Neutrophil (primary cell): Measurements from ENCODE around the gene APBA2.

ENCODE experiments used
- H3K27ac ChIP-seq: fragments of 200-600 bp; sonication (generic); 2 replicates; pipeline ENCODE4 v1.5.1; 2016; ENCODE audit warnings: mild to moderate bottlenecking, moderate library complexity
- H3K27me3 ChIP-seq: fragments of 200-600 bp; sonication (generic); 2 replicates; pipeline ENCODE4 v1.6.0; 2016; ENCODE audit warnings: mild to moderate bottlenecking
- H3K36me3 ChIP-seq: fragments of 200-600 bp; sonication (generic); 2 replicates; pipeline ENCODE4 v1.5.1; 2017
- H3K4me1 ChIP-seq, 2 experiments: fragments of 200-600 bp in 1 of 2; sonication (generic) in 1 of 2; 1 replicate in 1 of 2; 2 replicates in 1 of 2; pipeline versions ENCODE4 v1.5.1 to v1.6.1; 2013 to 2016; ENCODE audit warnings: low read depth in 1 of 2, low read length in 1 of 2, mild to moderate bottlenecking in 1 of 2, moderate library complexity in 1 of 2; ENCODE audit not compliant: control insufficient read depth in 1 of 2, insufficient read depth in 1 of 2
- H3K4me3 ChIP-seq, 2 experiments: fragments of 200-600 bp in 1 of 2; sonication (generic) in 1 of 2; 1 replicate in 1 of 2; 2 replicates in 1 of 2; pipeline ENCODE4 v1.5.1; 2013 to 2016; ENCODE audit warnings: low read depth in 1 of 2, low read length in 1 of 2, mild to moderate bottlenecking in 1 of 2, moderate library complexity in 1 of 2
- H3K9me3 ChIP-seq: fragments of 200-600 bp; sonication (generic); 2 replicates; pipeline ENCODE4 v1.5.1; 2016
- TF ChIP-seq, protein P1 (sequence below): fragments of 200-600 bp; sonication (generic); IDR thresholded peaks from 2 replicates; pipeline ENCODE4 v1.5.1; 2016; ENCODE audit warnings: antibody characterized with exemption

The APBA2 gene

DNA sequence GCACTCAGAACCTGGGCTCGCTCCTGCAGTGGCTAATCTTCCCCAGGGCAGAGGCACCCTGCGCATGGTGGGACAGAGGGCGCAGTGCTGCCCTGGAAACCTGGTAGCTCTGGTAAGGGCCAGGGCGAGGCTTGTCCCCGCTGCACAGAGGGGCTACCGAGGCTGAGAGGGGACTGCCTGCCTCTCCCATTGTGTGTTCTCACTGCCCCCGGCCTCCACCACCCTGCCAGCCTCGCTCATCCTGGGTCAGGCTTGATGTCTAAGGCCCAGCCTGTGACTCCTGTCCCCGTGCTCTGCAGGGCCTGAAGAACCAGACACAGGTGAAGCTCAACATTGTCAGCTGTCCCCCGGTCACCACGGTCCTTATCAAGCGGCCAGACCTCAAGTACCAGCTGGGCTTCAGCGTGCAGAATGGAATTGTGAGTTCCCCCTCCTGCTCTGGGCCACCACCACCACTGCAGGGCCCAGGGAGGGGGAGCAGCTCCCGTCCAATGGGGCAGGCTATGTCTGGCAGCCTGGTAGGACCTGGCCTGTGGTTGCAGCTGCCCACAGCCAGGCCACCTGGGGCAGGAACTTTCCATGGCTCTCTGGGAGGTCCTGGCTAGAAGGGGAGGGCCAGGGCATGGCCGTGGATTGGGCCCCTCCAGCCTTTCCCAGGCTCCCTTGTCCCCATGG is 222.3 kb downstream of the APBA2 start:
- TF ChIP-seq, protein P1, sequence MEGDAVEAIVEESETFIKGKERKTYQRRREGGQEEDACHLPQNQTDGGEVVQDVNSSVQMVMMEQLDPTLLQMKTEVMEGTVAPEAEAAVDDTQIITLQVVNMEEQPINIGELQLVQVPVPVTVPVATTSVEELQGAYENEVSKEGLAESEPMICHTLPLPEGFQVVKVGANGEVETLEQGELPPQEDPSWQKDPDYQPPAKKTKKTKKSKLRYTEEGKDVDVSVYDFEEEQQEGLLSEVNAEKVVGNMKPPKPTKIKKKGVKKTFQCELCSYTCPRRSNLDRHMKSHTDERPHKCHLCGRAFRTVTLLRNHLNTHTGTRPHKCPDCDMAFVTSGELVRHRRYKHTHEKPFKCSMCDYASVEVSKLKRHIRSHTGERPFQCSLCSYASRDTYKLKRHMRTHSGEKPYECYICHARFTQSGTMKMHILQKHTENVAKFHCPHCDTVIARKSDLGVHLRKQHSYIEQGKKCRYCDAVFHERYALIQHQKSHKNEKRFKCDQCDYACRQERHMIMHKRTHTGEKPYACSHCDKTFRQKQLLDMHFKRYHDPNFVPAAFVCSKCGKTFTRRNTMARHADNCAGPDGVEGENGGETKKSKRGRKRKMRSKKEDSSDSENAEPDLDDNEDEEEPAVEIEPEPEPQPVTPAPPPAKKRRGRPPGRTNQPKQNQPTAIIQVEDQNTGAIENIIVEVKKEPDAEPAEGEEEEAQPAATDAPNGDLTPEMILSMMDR: no peak
- Histone ChIP-seq H3K4me3 (no peak overlapping the region), H3K4me1 (no peaks in the 10 kb centered on the region), H3K27me3 (peaks cover 15% of the 10 kb centered on the region), H3K9me3 (no peaks in the 10 kb centered on the region), H3K27ac (no peak overlapping the region), H3K36me3 (no peaks in the 10 kb centered on the region)

DNA sequence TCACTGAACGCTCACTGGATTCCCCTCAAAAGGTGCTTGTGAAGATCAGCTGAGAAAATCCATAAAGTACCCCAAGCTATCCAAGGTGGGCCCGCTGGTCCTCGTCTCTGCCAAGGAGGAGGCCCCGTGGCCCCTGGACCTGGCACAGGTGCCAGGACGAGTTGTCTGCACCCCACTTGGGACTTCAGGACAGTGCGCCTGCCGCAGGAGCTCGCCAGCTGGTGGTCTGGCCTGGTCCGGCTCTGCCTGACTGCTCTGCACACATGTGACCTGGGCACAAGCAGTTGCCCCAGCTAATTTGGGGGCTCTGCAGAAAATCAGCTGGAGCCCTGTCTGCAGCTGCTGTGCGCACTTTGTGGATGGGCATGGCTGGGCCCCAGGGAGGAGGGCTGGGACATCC is 224.0 kb downstream of the APBA2 start:
- TF ChIP-seq, protein P1: no peak
- no peaks in the 10 kb centered on the region for H3K4me1 ChIP-seq
- no peaks in the 10 kb centered on the region for H3K36me3 ChIP-seq

DNA sequence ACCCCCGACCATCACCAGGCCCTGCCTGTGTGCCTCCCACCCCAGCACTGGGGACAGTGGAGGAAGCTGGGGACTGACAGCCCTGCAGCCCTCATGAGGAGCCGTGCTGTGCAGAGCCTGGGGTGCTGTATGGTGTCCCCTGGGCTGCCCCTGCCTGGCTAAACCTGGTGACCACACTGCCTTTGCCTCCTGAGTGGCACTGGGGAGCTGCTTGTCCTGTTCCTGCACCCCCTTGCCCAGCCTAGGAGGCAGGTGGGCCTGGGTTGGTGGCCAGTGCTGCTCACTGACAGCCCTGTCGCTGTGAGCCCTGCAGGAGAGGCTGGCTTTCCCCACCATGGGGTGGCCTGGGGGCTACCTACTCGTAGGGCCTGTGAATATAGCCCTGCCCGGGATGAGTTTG is 224.4 kb downstream of the APBA2 start:
- H3K4me3 ChIP-seq: no peak overlapping the region
- no peaks in the 10 kb centered on the region for H3K36me3 ChIP-seq
- peaks cover 23% of the 10 kb centered on the region for H3K27me3 ChIP-seq
- no peaks in the 10 kb centered on the region for H3K4me1 ChIP-seq
- no peak overlapping the region for H3K27ac ChIP-seq
- no peaks in the 10 kb centered on the region for H3K9me3 ChIP-seq
- TF ChIP-seq, protein P1: no peak

More for the DNA sequence above, 224.0 kb downstream of the APBA2 start:
- Histone ChIP-seq H3K27ac (no peak overlapping the region), H3K4me3 (no peak overlapping the region), H3K27me3 (peaks cover 19% of the 10 kb centered on the region), H3K9me3 (no peaks in the 10 kb centered on the region)

DNA sequence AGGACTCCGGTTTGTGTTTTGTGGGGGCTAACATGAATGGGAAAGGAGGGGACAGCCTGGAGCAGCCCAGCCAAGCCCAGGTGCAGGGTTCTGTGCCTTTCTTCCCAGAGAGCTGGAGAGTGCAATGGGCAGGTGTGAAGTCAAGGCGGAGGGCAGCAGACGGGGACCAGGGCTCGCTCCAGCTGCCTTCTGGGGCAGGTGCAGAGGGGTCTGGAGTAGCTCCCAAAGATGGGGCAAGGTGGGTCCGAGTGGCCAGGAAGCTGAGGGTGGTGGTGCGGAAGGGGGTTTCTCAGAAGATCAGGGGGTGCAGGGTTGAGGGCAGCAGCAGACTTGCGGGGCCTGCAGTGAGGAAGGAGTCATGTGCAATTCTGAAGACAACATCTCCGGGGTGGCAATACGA is 225.0 kb downstream of the APBA2 start:
- H3K27ac ChIP-seq: no peak overlapping the region
- TF ChIP-seq, protein P1: no peak
- H3K27me3 ChIP-seq: peaks cover 28% of the 10 kb centered on the region
- no peak overlapping the region for H3K4me3 ChIP-seq
- no peaks in the 10 kb centered on the region for H3K9me3 ChIP-seq
- H3K4me1 ChIP-seq: no peaks in the 10 kb centered on the region
- no peaks in the 10 kb centered on the region for H3K36me3 ChIP-seq

DNA sequence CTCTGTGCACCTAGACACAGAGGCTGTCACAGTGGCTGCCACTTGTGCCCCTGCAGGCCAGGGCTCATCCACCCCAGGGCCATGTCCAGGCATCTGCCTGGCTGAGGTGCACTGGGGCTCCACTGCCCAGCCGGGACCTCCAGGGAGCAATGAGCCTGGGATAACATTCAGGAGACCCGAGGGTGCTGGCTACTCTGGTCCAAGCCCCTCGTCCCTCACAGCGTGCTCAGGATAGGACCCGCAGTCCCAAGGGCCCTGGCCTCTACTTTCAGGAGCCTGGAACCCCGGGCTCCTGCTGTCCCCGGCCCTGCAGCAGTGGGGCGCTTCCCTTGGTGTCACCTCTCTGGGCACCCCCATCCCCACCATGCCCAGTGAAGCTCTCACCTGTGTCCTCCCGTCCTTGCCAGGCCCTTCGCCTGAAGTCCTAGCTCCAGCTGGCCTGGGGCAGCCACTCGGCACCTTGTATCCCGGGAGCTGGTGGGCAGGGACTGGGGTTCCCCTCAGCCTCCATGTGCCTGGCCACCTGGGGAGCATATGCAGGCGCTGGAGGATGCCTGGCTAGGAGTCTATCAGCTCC is 226.0 kb downstream of the APBA2 start:
- no peaks in the 10 kb centered on the region for H3K36me3 ChIP-seq
- no peak overlapping the region for H3K4me3 ChIP-seq
- H3K27ac ChIP-seq: no peak overlapping the region
- H3K27me3 ChIP-seq: peaks cover 39% of the 10 kb centered on the region
- no peaks in the 10 kb centered on the region for H3K4me1 ChIP-seq
- TF ChIP-seq, protein P1: no peak
- H3K9me3 ChIP-seq: no peaks in the 10 kb centered on the region
